Ectodermal cell (in vitro differentiated cells): ENCODE results near the gene AUH.

Source experiments
- H3K27ac ChIP-seq: 2 replicates; pipeline ENCODE4 v1.7.0; 2013; ENCODE audit warnings: mild to moderate bottlenecking, low read depth, low read length; ENCODE audit not compliant: insufficient read depth, poor library complexity, severe bottlenecking
- H3K27me3 ChIP-seq: 2 replicates; pipeline ENCODE4 v1.7.0; 2013; ENCODE audit warnings: mild to moderate bottlenecking, low read length; ENCODE audit not compliant: insufficient read depth, control insufficient read depth, poor library complexity, severe bottlenecking
- H3K36me3 ChIP-seq: one replicate; pipeline ENCODE4 v1.7.0; 2013; ENCODE audit warnings: low read length; ENCODE audit not compliant: control insufficient read depth, insufficient read depth
- H3K4me1 ChIP-seq: one replicate; pipeline ENCODE4 v1.7.0; 2013; ENCODE audit warnings: low read length; ENCODE audit not compliant: control insufficient read depth, insufficient read depth
- H3K4me3 ChIP-seq: 2 replicates; pipeline ENCODE4 v1.7.0; 2013; ENCODE audit warnings: low read depth, low read length, control low read depth; ENCODE audit not compliant: insufficient read depth
- H3K9me3 ChIP-seq: 2 replicates; pipeline ENCODE4 v1.7.0; 2013; ENCODE audit warnings: mild to moderate bottlenecking, low read length, moderate library complexity; ENCODE audit not compliant: control insufficient read depth
- WGBS, 2 experiments: methylation state at CpG; one replicate each; pipeline ENCODE4 v1.1.7; 2013; ENCODE audit warnings: missing lambda C conversion rate in 2 of 2; 5-methylcytosine and 5-hydroxymethylcytosine counted together

The AUH gene

DNA sequence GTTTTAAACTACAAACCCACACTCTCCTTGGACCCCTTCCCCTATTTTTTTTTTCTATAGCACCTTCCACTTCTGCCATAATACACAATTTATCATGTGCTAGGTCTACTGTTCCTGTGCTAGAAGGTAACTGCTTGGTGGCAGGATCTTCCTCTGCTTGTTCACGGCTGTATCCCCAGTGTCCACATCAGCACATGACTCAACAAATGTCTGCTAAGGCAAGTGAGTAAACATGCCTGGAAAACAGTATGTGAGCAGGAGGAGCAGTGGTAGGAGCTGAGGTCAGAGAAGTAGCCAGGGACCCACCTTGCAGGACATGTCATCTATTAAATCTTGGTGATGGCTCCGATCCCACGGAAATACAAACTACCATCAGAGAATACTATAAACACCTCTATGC lies 79.4 kb downstream of the AUH start:
- H3K9me3 ChIP-seq, result no peaks in the 10 kb centered on the region
- 89 to 96% methylated on average over 1 to 3 of the region's 3 CpGs for WGBS, 2 experiments
- no peak overlapping the region for H3K4me3 ChIP-seq
- H3K4me1 ChIP-seq, result no peaks in the 10 kb centered on the region
- H3K27ac ChIP-seq, result no peak overlapping the region
- H3K36me3 ChIP-seq, result no peaks in the 10 kb centered on the region
- H3K27me3 ChIP-seq, result no peaks in the 10 kb centered on the region

DNA sequence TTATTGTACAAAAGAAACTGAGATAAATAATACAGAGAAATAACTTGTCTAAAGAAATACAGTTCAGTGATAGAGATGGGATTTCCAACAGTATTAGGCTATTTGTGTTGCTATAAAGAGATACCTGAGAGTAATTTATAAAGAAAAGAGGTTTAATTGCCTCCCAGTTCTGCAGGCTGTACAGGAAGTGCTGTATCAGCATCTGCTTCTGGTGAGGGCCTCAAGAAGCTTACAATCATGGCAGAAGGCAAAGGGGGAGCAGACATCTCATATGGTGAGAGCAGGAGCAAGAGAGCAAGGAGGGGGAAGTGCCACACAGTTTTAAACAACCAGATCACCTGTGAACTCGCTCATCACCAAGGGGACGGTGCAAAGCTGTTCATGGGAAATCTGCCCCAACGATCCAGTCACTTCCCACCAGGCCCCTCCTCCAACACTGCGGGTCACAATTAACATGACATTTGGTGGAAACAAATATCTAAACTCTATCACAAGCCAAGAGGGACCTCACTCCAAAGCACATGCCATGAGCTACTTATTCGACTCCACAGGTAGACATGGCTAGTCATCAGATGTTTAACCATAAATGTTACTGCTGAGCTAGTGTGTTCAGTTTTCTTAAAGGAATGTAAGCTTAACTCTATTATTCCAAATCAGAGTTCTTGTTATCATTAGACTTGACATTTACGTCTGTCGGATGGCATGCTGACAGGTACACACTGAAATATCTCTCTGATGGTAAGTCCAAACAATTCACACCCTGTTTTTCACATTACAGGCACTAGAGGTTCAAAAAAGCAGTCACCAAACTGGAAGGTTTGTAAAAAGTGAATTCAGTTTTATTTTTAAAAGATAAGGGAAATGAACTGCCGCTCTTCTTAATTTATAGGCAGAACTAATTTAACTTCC lies 82.2 kb downstream of the AUH start:
- no peaks in the 10 kb centered on the region for H3K4me1 ChIP-seq
- no peak overlapping the region for H3K4me3 ChIP-seq
- WGBS, 2 experiments, result 88 to 92% methylated on average over 7 to 8 of the region's 8 CpGs
- H3K27ac ChIP-seq, result no peak overlapping the region
- no peaks in the 10 kb centered on the region for H3K9me3 ChIP-seq
- H3K27me3 ChIP-seq, result no peaks in the 10 kb centered on the region
- no peaks in the 10 kb centered on the region for H3K36me3 ChIP-seq

DNA sequence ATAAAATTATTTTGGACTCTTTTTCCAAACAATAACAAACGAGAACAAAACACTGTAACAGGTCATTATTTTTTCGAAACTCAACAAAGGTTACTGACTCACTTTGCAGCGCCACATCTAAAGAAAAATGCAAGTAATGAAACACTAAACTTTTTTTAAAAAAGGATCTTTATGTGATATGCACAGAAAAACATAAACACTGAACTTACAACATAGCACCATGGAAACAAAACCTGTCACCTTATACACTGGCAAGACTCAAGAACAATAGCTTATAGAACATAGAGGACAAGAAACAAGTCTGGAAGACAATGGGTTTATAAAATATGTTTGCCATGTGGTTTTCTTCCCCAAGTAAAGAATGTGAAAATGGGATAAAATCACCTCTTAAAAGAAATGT lies 85.2 kb downstream of the AUH start:
- no peak overlapping the region for H3K27ac ChIP-seq
- 87 to 90% methylated on average over 3 of the region's 3 CpGs for WGBS, 2 experiments

DNA sequence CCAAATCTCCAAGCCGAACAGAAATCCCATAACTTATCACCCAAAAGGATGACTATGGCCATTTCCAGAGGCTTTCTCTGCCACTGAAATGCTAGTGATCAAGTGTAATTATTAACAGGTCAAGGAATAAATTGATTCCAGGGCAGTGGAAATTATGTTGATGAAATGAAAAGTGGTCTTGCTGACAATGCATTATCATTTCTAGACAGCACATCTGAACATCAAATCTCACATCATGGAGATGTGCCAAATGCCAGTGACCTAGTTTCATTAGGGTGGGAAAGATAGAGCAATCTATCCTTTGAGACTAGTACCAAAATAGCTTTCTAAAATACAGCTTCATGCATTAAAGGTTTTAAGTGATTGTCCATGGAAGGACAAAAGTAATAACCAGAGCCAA lies 86.1 kb downstream of the AUH start:
- H3K4me1 ChIP-seq, result no peaks in the 10 kb centered on the region
- H3K4me3 ChIP-seq, result no peak overlapping the region
- H3K36me3 ChIP-seq, result no peaks in the 10 kb centered on the region
- no peaks in the 10 kb centered on the region for H3K9me3 ChIP-seq
- no peaks in the 10 kb centered on the region for H3K27me3 ChIP-seq
- WGBS, 2 experiments, result 100% methylated on average over 1 of the region's 1 CpG
- no peak overlapping the region for H3K27ac ChIP-seq

More for the DNA sequence above, 85.2 kb downstream of the AUH start:
- Histone ChIP-seq H3K4me1 (no peaks in the 10 kb centered on the region), H3K27me3 (no peaks in the 10 kb centered on the region), H3K4me3 (no peak overlapping the region), H3K36me3 (no peaks in the 10 kb centered on the region), H3K9me3 (no peaks in the 10 kb centered on the region)

DNA sequence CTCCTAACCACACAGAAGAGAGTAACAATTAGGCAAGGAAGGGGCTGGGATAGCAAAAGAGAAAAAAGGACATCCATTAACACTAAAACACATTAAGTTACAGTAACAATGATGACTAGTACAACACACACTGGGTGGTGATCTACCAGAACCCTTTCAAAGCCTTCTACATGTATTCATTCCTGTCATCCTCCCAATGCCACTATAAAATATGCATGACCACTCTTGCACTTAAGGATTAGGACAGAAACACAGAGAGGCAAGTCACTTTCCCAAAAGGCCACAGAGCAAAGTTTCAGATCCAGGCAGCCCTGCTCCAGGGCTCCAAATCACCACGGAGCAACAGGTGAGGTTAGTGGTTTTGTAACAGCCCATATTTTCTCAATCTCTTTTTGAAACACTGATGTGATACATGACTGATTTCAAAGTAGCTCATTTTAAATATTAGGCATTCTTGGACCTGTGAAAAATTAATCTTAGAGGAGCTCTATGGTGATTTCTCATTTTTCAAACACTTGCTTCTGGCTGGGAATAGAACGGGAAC lies 86.7 kb downstream of the AUH start:
- Histone ChIP-seq H3K4me3 (no peak overlapping the region), H3K36me3 (no peaks in the 10 kb centered on the region), H3K27me3 (no peaks in the 10 kb centered on the region), H3K27ac (no peak overlapping the region), H3K9me3 (no peaks in the 10 kb centered on the region), H3K4me1 (peaks cover 2% of the 10 kb centered on the region)
- WGBS, 2 experiments, result 87% methylated on average over 2 of the region's 2 CpGs

DNA sequence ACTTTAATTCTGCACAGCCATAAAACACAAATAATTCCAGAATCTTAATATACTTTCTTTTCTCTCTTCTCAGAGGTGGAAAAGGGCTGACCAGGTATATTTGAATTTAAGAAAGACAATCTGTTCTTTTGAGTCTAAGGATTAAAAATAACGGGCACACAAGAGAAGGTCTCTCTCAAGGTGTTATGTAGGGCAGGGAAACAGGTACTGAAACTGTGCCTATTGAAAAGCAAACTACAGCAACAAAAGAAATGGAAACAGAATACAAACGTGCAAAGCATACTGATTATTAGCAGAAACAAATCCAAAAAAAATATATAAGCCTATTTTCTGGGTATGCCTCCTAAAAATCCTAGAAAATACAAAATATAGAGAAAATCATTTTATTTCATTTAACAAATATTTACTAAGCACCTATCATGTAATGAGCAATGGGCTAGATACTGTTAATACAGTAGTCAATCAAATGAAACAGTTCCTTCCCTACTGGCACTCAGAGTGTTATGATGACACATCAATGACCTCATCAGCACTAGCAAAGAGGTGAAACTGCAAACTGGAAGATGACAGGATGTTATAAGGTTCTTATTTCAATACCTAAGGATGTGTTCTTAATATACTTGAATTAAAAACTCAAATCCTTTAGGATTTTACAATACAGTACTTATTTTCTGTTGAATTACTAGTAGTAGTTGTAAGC lies 87.7 kb downstream of the AUH start:
- Histone ChIP-seq H3K4me1 (peaks cover 3% of the 10 kb centered on the region), H3K27ac (no peak overlapping the region), H3K27me3 (no peaks in the 10 kb centered on the region), H3K9me3 (no peaks in the 10 kb centered on the region), H3K4me3 (no peak overlapping the region), H3K36me3 (no peaks in the 10 kb centered on the region)
- WGBS, 2 experiments, result 49 to 89% methylated on average over 2 of the region's 2 CpGs

DNA sequence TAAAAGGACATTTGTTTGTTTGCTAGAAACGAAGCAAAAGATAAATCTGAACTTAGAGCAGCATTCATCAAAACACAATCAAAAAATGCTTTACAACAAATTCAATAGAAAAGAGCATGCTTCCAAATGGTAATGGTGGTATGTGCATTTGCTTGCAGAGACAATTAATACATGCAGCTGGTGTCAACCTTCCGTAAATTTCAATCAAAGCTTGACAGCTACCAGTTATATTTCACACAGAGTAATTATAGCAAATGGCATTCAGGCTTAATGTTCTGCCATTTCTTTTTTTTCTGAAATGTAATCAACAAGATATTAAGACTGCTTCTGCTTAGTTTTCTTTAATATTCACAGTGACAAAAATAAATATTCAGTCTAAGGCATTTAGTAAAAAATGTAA lies 90.6 kb downstream of the AUH start:
- Histone ChIP-seq H3K4me3 (no peak overlapping the region), H3K27me3 (no peaks in the 10 kb centered on the region), H3K36me3 (no peaks in the 10 kb centered on the region), H3K9me3 (no peaks in the 10 kb centered on the region), H3K27ac (no peak overlapping the region), H3K4me1 (peaks cover 3% of the 10 kb centered on the region)
- 87 to 100% methylated on average over 1 to 2 of the region's 2 CpGs for WGBS, 2 experiments

DNA sequence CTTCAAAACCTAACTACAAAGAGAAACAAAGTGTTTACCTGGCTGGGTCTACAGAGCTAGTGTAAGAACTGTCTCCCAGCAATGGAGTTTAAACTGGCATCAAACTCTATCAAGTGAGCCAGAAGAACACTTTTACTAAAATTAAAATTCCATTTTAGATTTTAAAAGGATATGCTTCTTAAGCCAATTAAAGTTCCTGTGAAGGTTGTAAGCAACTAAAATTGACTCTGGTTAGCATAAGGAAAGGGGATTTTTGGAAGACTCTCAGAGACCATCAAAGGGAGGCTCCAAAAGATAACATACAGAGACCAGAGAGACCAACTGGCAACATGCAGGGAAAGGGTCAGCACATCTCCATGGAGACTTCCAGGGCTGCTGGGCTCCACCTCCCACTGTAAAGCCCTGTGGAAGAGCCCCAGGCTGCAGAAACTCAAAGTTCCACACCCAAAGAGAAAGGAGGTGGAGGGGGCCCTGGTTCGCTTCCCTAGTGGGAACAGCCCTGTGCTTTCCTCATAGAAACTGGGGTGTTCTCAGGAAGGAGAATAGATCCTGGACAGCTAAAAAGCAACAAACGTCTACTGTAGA lies 91.7 kb downstream of the AUH start:
- no peaks in the 10 kb centered on the region for H3K36me3 ChIP-seq
- 80 to 91% methylated on average over 2 of the region's 2 CpGs for WGBS, 2 experiments
- H3K27ac ChIP-seq, result no peak overlapping the region
- no peaks in the 10 kb centered on the region for H3K27me3 ChIP-seq
- H3K4me3 ChIP-seq, result no peak overlapping the region
- no peaks in the 10 kb centered on the region for H3K9me3 ChIP-seq
- peaks cover 3% of the 10 kb centered on the region for H3K4me1 ChIP-seq

DNA sequence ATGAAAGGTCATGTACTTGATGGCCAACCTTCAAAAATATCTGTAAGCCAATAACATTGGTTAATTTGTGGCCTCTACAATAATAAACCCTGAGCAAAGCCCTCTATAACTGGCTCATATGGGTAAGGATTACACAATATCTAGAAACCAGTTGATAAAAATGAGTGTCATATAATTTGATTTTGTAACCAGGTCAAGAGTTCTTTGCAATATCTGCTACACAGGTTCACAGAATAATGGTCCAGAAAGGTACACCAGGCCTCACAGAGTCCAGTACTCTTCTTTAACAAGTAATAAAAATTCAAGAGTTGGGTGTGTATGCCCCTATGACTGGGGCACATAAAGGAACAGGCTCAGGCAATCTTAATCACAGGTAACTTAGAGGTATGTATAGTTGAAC lies 95.3 kb downstream of the AUH start:
- H3K4me1 ChIP-seq, result peaks cover 3% of the 10 kb centered on the region
- no peaks in the 10 kb centered on the region for H3K36me3 ChIP-seq

DNA sequence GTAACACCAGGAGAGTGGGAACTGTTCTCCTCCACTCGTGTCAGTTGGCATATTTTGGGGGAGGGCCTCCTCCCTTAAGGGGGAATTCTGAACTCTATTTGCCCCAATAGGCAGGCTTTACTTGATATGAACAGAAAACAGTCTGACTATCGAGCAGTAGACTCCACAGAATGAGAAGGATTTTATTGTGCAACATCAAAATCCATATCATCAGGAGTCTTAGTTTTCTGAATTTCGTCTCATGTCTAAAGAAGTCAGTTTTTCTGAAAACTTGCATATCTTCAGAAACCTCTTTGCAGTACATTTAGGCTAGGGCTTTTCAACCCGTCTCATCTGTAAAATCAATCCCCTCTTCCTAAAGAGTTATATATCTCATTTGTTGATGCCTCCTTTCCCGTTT lies 96.2 kb downstream of the AUH start:
- Histone ChIP-seq H3K4me1 (peaks cover 3% of the 10 kb centered on the region), H3K27ac (no peak overlapping the region), H3K9me3 (no peaks in the 10 kb centered on the region), H3K36me3 (no peaks in the 10 kb centered on the region), H3K4me3 (no peak overlapping the region), H3K27me3 (no peaks in the 10 kb centered on the region)
- WGBS, 2 experiments, result 85 to 91% methylated on average over 4 to 5 of the region's 5 CpGs

More for the DNA sequence above, 95.3 kb downstream of the AUH start:
- Histone ChIP-seq H3K27me3 (no peaks in the 10 kb centered on the region), H3K27ac (no peak overlapping the region), H3K9me3 (no peaks in the 10 kb centered on the region), H3K4me3 (no peak overlapping the region)
